Keratinocyte (primary cell): ENCODE data around the gene H3-3A.

Experiments used
- CTCF ChIP-seq, 3 experiments: IDR thresholded peaks in 1 of 3; conservative IDR thresholded peaks in 1 of 3; optimal IDR thresholded peaks in 1 of 3; 2 replicates in 2 of 3; 3 replicates in 1 of 3; pipeline versions ENCODE3 to v1.5.1; 2011; ENCODE audit warnings: low read length in 3 of 3, mild to moderate bottlenecking in 3 of 3, moderate library complexity in 2 of 3, control low read depth in 1 of 3, inconsistent platforms in 1 of 3; ENCODE audit not compliant: insufficient read depth in 2 of 3; ENCODE audit errors: extremely low read depth in 1 of 3
- EZH2 ChIP-seq: IDR thresholded peaks from one replicate; pipeline ENCODE4 v1.6.1; 2012; ENCODE audit warnings: inconsistent platforms, mild to moderate bottlenecking, low read length, moderate library complexity

GRCh38 chr1:226047495-226047894 lies 15.0 kb upstream of the H3-3A start:
- TF ChIP-seq EZH2 (no peak), CTCF (optimal IDR thresholded peaks at IDR 0.05 in 1 of 3, IDR thresholded peaks at IDR 0.05 in 1 of 3, conservative IDR thresholded peaks at IDR 0.05 in 1 of 3; ENCODE audit: extremely low read depth in 1 of 3, insufficient read depth in 2 of 3, low read length in 3 of 3) (no peak)
